ENCODE results near the gene LACTB.

The LACTB gene, protein sequence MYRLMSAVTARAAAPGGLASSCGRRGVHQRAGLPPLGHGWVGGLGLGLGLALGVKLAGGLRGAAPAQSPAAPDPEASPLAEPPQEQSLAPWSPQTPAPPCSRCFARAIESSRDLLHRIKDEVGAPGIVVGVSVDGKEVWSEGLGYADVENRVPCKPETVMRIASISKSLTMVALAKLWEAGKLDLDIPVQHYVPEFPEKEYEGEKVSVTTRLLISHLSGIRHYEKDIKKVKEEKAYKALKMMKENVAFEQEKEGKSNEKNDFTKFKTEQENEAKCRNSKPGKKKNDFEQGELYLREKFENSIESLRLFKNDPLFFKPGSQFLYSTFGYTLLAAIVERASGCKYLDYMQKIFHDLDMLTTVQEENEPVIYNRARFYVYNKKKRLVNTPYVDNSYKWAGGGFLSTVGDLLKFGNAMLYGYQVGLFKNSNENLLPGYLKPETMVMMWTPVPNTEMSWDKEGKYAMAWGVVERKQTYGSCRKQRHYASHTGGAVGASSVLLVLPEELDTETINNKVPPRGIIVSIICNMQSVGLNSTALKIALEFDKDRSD

DNA sequence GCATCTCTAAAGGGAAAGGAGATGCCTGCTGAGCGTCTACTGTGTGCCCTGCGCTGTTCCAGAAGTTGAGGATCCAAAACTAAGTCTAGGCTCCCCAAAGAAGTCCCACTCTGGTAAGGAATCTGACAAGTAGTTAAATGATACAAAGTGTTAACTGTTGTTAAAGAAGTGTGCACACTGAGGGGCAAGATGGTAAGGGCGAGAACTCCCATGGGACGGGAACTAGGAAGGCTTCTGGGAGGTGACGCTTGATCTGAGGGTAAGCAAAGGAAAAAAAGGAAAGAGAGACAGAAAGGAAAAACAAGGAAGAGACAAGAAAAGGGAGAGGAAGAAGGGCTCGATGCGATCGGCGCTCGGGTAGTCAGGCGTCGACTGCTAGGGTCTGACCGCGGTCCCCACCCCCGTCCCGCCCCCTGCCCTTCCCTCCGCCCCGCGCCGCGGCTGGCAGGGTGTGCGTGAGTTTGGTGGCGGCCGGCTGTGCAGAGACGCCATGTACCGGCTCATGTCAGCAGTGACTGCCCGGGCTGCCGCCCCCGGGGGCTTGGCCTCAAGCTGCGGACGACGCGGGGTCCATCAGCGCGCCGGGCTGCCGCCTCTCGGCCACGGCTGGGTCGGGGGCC lies at the start of gene LACTB:
LACTB (plus strand) TSS at position 480 of the 620 bp plus-strand sequence; CDS start at position 491, 11 bp downstream.
- peak; percentile 50 to 59 for DNase-seq (ENCODE audit: low read depth in 2 of 2)

DNA sequence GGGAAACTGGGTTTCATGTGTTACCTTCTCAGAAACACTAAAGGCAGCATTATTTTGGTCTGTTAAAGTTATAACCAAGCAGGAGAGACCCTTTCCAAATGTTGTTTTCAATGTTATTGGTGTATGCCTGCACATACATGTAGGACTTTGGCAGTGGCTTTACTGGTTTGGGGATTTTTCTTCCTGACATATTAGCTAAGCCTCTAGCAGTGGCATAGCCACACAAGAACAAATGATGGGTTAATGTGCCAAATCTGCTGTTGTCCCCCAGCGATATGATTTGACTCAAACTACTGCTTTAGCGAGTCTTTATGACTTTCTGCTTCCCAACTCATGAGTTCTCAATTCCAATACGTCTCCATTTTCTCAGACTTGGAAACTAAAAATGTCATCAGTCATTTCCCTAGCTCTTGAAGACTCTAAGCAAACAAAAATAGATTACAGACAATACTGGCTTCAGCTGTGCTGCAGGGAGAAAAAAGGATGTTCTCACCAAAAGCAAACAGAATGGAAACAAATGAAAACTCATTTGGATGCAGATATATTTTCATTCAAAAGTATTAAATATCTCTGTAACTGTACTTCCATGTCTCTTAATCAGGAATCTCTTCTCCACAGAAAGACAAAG lies 49.5 kb upstream of the LACTB start:
- DNase-seq (ENCODE audit: low read depth in 2 of 2) = no peak

DNA sequence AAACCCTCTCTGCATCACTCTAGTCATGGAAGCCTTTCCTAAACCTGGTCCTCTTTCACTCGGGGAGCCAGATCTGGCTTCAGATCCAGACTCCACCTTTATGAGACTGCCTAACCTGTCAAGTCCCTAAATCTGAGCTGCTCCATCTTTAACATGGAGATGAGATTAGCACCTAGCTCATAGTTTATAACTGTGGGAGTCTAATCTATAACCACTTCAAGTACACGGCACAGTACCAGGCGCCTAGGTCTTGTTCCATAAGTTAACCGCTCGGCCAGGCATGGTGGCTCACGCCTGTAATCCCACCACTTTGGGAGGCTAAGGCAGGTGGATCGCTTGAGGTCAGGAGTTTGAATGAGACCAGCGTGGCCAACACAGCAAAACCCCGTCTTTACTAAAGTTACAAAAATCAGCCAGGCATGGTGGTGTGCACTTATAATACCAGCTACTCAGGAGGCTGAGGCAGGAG lies 48.8 kb upstream of the LACTB start:
- DNase-seq (ENCODE audit: low read depth in 2 of 2) = no peak

DNA sequence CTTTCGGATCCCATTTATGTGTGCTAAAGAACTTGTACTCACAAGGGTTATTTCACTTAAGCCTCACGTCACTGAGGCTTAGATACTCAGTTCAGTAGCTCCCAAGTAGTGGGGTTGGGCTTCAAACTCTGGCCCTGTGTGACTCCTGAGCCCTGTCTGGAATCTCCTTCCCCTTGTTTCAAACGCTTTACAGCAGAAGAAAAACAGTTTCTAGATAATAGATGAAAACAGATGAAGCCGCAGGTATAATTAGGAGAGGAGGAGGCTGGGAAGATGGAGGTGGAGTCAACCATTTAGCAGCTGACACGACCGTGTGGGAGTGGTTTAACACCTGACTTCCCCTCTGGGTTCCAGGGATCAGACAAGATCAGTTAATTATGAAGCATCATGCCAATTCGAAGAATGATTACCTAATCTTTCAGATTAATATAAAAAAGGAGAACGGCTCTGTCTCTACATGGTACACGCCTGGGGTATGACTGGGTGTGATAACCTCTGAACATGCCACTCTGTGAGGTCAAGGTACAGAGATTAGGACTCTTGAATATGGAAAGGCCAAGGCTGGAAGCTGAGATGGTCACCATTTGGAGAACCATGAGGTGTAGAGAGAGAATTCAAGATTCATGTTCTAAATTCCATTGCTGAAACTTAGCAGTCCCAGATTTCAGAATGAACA lies 48.0 kb upstream of the LACTB start:
- no peak for DNase-seq (ENCODE audit: low read depth in 2 of 2)

DNA sequence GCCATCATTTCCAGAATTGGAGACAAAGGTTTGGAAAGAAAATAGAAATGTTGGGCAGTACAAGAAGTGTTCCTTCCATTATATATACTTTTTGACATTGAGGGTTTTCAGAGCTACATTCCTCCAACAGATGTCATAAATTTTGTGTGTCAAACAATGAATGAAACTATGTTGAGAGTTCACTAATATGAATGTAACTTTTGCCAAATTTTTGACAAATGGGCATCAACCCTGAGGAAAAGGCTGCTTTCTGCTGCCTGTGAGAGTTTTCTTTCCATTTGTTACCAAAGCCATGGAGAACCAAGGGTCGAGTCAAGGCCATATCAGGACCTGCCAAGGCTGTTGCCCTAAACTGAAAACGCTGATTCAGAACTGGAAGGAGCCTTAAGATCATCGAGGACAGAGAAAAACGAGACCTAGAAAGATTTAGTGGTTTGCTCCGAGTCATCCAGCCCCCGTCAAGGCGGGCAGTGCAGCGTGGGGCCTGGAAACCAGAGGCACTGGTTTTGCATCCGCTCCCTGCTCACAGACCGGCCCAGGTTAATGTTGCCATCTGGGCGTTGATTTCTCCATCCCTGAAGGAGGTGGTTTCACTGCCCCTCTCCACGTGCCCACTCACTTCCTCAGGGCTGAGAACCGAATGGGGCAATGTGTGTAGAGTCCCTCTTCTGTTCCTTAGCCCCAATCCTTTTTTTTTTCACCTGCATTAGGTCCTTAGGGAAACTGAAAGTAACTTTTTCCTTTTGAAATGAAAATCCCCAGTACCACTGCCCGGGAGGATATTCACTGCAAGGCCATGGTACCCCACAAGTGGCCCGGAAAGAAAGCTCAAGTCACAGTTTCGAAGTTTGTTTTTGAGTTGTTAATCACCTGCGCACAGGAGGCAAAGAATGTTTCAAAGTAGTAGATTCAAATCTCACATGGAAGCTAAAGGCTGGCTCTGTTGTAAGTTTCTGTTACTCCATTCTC lies 46.4 kb upstream of the LACTB start:
- DNase-seq (ENCODE audit: low read depth in 2 of 2) = no peak

DNA sequence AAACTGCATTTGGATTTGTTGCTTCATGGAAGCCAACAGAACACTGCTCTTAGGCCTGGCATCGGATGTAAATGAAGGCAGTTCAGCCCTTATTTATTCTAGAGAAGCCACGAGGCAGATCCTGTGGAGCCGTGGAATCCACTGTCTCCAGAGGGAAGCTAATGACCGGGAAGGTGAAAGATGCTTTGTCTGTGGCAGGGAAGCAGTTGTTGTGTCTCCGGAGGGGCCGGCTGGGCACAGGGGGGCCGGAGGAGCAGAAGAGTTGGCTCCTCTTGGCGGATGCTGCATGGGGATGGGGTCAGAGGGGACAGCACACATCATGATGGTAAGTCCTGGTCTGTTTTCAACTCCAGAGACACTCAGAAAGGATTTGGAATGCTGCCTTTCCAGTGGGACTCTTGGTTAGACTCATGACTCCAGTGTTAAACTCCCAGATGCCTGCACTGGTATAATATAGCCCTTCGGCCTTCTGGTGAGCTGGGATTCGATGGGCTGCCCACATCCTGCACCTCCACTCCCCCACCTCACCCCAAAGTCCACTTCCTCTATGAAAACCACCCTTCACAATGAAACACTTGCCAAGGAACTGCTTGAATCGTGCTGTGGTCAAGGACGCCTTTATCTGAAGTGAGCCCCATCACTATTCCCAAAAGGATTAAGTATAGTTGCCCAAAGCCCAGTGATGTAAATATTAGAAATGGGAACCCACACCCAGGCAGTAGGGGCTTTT lies 45.5 kb upstream of the LACTB start:
- no peak for DNase-seq (ENCODE audit: low read depth in 2 of 2)

DNA sequence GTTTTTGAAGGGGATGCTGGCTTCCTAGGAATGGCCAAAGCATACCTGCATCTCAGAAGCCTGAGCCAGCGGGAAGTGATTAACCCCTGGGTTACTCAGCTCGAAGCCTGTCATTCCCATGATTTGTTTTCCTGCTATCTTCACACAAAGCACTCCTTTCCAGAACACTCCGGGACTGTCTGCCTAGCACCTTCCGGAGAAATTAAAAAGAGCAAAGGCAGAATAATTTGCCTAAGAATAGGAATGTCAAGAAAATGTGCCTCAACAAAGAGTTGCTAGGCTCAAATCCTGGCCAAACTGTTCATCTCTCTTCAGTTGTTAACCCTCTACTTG lies 45.0 kb upstream of the LACTB start:
- no peak for DNase-seq (ENCODE audit: low read depth in 2 of 2)

DNA sequence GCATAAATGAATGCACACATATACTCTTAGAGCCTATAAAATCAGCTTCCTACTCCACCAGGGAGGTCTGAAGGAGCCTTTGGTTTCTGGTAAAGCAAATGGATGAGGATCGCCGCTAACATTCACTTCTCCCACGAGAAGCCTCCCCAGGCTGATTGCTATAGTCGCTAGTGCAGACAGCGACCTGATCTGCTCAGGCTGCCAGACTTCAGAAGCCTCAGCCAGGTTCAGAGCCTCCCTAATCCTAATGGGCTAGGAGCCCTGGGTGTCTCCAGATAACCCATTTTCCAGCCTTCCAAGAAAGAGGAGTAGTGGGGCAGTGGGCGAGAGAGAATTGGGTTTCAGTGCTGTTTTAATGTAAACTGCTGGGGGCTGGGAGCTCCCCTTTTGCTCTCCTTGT lies 43.7 kb upstream of the LACTB start:
- no peak for DNase-seq (ENCODE audit: low read depth in 2 of 2)

DNA sequence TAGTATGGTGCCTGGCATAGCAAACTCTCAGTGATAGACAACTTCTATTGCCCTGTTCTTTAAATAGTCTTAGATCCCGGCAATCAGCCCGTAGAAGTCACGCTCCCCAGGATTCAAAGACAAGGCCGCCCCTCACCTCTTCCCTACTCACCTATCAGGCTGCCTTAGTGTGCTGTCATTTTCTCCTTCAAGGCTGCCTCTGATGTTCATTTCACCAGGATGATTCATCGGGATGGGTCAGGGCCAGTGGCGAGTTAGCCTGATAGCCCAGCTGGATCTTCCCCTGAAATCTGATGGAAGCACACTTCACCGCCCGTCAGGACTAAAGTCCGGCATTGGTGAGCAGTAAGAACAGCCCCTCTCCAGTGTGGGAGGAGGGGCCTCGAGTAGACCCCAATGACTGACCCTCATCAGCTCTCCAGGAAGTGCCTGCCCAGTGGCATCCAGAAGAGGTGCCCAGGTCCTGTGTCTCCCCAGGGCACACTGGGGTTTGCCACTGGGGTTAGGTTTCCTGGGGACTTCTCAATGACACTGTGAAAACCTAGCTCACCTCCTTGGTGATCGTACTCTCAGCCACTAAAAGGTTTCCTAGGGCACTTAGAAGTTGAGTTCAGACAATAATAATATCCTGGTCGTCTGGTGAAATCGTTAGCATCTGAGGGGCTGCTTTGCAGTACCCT lies 41.6 kb upstream of the LACTB start:
- no peak for DNase-seq (ENCODE audit: low read depth in 2 of 2)

DNA sequence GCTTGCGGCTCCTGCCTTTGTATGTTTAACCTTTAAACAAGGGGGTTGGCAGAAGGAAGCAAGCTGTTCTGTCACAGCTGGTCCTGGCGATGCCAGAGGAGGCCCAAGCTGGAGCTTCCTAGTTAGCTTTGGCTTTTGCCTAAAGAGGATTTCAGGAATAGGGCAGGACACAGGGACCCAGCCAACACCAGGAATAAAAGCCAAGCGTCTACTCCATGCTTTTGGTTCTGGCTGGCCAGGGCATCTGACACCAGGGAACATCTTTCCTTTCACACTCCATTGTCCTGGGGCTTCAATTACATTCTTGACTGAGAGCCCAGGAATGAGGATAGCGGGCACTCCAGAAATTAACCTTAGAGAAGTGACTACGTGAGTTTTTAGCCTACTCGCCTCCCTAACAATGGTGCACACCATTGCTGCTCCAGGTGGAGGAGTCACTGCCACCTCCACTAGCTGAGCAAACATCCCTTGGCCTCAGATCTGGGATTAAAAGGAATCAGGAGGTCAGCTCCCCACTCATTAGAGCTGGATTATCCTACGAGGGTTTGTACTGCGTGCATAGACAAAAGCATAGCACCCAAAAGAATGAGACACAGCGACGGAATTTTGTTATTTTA lies 40.9 kb upstream of the LACTB start:
- DNase-seq (ENCODE audit: low read depth in 2 of 2) = no peak

DNA sequence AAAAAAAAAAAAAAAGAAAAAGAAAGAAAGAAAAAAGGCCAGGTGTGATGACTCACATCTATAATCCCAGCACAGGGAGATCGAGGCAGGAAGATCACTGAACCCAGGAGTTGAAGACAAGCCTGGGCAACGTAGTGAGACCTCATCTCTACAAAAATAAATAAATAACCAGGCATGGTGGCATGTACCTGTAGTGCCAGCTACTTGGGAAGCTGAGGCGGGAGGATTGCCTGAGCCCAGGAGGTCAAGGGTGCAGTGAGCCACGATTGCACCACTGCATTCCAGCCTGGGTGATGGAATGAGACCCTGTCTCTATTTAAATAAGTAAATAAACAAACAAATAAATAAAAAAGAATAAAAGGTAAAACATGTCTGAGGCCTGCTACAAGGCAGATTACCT lies 39.3 kb upstream of the LACTB start:
- no peak for DNase-seq (ENCODE audit: low read depth in 2 of 2)

DNA sequence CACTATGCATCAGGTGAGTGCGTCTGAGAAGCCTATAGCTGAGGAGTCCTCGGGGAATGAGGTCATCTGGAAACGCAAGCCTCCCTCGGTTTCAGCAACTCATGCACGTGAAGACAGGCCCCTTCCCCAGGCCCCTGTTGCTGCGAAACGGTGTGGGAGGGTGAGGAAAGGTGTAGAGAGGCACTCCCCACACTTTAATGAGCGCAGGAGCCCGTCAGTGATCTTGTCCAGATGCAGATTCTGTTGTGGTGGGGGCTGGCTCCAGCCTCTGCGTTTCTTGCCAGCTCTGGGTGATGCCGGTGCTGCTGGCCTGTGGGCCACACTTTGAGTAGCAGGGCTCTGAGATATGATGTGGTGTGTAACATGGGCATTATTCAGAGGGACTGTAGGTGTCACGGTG lies 38.6 kb upstream of the LACTB start:
- DNase-seq (ENCODE audit: low read depth in 2 of 2) = no peak

DNA sequence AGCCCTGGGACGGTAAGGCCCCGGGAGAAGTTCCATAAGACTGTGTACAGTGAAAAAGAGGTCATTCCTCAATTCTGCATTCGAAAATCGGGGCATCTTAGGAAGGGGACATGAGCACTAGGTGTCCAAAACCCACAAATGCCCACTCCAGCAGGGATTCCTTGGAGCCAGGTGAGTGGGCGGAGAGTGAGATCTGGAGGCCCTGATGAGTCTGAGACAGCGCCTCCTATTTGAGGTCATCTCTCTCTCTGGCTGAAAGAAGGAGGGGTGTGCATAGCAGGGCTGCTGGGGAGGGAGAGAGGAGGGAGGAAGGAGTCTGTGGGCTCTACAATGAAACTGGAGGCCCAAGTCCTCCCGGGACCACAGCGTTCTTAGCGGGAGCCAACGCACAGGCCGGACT lies 38.1 kb upstream of the LACTB start:
- DNase-seq (ENCODE audit: low read depth in 2 of 2) = no peak

DNA sequence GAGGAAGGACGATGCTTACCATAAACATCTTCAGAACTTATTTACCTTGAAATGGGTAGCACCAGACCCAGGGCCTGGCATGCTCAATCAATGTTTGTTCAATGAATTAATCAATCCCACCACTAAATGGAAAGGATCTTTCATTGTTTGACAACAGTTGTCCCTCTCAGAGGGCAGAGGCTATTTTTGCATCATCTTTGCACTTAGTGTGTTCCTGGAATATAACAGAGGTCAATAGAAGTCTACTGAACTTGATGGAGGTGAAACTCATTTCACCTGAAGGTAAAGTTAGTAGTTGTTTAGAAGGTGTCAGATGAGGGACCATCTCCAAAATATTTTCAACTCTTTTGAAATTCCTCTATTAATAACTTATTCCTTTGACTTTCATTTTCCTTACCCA lies 36.9 kb upstream of the LACTB start:
- DNase-seq (ENCODE audit: low read depth in 2 of 2) = no peak

DNA sequence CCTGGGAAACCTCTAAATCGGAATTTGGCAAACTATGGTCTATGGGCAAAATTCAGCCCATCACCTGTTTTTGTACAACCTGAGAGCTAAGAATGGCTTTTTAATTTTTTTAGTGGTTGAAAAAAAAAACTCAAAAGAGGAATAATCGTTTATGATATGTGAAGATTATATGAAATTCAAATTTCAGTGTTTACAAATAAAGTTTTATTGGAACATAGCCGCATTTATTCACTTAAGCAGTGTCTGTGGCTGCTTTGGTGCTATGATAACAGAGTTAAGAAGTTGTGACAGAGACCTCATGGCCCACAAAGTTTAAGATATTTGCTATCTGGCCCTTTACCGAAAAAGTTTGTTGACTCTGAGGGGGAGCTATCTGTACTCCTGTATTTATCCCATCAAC lies 36.4 kb upstream of the LACTB start:
- no peak for DNase-seq (ENCODE audit: low read depth in 2 of 2)

DNA sequence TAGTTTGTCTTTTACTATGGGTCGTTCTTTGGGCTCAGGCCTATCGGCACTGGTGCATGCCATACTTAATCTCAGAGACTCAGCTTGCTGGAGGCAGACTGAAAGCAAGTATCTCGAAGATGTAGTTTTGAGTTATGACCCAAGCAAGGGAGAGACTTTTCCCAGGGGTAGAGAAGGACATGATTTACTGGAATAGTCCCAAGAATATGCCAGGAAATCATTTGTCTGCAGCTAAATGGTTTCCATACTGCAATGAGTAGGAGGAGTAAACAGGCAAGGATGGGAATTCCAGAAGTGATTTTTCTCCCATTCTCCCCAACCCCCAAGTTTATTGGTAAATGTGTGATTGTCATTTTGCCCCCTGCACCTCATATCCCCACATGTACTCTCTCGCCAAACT lies 35.4 kb upstream of the LACTB start:
- no peak for DNase-seq (ENCODE audit: low read depth in 2 of 2)

DNA sequence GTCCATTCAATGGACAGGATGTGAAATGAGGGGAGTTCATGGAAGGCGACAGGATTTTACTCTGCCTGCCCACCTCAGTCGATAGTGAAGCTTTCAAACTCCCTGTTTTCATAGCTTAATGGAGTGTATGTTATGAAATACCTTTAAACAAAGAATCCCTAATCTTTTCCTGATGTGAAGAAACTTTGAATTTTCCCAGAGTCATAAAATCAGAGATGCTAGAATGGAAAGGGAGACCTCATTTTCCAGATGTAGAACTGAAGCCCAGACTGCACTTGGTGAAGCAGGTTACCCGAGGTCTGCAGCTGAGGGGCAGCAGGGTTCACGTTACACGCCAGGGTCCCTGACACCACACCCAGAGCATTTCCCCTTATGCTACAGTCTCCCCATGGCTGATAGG lies 34.7 kb upstream of the LACTB start:
- DNase-seq (ENCODE audit: low read depth in 2 of 2) = no peak

DNA sequence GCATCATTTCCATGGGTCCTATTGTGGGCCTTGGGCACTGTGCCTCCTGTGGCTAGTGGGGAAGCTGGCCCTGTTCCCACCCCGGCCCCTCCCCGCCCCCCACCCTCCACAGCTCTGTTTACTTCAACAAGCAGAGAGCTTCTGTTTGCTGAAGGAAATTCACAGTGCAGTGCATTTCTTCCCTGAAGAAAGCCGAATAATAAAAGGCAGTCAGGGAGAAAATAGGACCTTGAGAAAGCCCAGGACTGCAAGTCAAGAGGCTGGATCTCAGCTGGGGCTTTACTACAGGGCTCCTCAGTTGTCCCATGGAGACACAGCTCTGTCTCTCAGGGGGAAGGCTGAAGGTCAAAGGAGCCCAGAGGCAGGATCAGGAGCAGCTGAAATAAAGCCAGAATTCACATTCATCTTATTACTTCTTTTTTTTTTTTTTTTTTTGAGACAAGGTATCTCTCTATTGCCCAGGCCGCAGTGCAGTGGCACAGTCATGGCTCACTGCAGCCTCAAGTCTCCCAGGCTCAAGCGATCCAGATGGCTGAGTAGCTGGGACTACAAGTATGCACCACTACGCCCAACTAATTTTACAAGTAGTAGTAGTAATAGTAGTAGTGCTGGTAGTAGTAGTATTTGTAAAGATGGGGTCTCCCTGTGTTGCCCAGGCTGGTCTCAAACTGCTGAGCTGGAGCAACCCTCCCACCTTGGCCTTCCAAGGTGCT lies 33.0 kb upstream of the LACTB start:
- DNase-seq (ENCODE audit: low read depth in 2 of 2) = no peak
